HEK293T (cell line): ENCODE data around the gene CDC20B.
"Not testable (repeated sequence)": the region's sequence is repeated elsewhere in the genome, so short reads cannot be mapped to it uniquely, and the experiment has no call there.

Experiments used
- CTCF ChIA-PET: fragments of 350-600 bp; formaldehyde crosslinking; extraction: SDS; loops from one replicate; lab custom pipeline; 2021; ENCODE audit warnings: antibody characterized with exemption, inconsistent platforms; lab: Yijun Ruan, JAX
- POLR2A ChIA-PET: fragments of 350-600 bp; formaldehyde crosslinking; extraction: SDS; loops from one replicate; lab custom pipeline; 2020; ENCODE audit warnings: antibody characterized with exemption, inconsistent platforms; lab: Yijun Ruan, JAX
- DNase-seq: peaks from one replicate; pipeline ENCODE4 v3.0.0; 2012; ENCODE audit warnings: mixed read lengths; ENCODE audit errors: extremely low spot score
- ARNT ChIP-seq: fragments of 450-650 bp; IDR thresholded peaks from 2 replicates; pipeline ENCODE4 v1.6.1; 2017; ENCODE audit warnings: mild to moderate bottlenecking
- BHLHE40 ChIP-seq: fragments of 450-650 bp; IDR thresholded peaks from 2 replicates; pipeline ENCODE4 v1.6.1; 2016; ENCODE audit warnings: mild to moderate bottlenecking, moderate library complexity, borderline replicate concordance
- CTBP1 ChIP-seq: fragments of 450-650 bp; IDR thresholded peaks from 2 replicates; pipeline ENCODE4 v1.6.1; 2016; ENCODE audit warnings: borderline replicate concordance
- ELF4 ChIP-seq: fragments of 450-650 bp; IDR thresholded peaks from 2 replicates; pipeline ENCODE4 v1.6.1; 2017; ENCODE audit warnings: antibody characterized with exemption
- FOXA1 ChIP-seq: fragments of 450-650 bp; IDR thresholded peaks from 2 replicates; pipeline ENCODE4 v1.6.1; 2016; ENCODE audit warnings: mild to moderate bottlenecking
- FOXK2 ChIP-seq: fragments of 450-650 bp; IDR thresholded peaks from 2 replicates; pipeline ENCODE4 v1.6.1; 2016; ENCODE audit warnings: mild to moderate bottlenecking
- FOXM1 ChIP-seq: fragments of 450-650 bp; IDR thresholded peaks from 2 replicates; pipeline ENCODE4 v1.6.1; 2017; ENCODE audit warnings: mild to moderate bottlenecking, borderline replicate concordance
- HDGF ChIP-seq: fragments of 450-650 bp; IDR thresholded peaks from 2 replicates; pipeline ENCODE4 v1.6.1; 2017; ENCODE audit warnings: antibody characterized with exemption, borderline replicate concordance
- L3MBTL2 ChIP-seq: fragments of 450-650 bp; conservative IDR thresholded peaks from 2 replicates; pipeline ENCODE4 v1.6.1; 2016; ENCODE audit warnings: mild to moderate bottlenecking
- LEF1 ChIP-seq: fragments of 450-650 bp; IDR thresholded peaks from 2 replicates; pipeline ENCODE4 v1.6.1; 2017; ENCODE audit warnings: mild to moderate bottlenecking, borderline replicate concordance
- NFRKB ChIP-seq: fragments of 450-650 bp; IDR thresholded peaks from 2 replicates; pipeline ENCODE4 v1.6.1; 2016; ENCODE audit warnings: mild to moderate bottlenecking, moderate library complexity
- PKNOX1 ChIP-seq: fragments of 450-650 bp; IDR thresholded peaks from 2 replicates; pipeline ENCODE4 v1.6.1; 2016
- SP1 ChIP-seq: fragments of 450-650 bp; IDR thresholded peaks from 2 replicates; pipeline ENCODE4 v1.6.1; 2017
- SUZ12 ChIP-seq: fragments of 450-650 bp; IDR thresholded peaks from 2 replicates; pipeline ENCODE4 v1.6.1; 2016; ENCODE audit warnings: mild to moderate bottlenecking
- TARDBP ChIP-seq: fragments of 450-650 bp; IDR thresholded peaks from 2 replicates; pipeline ENCODE4 v1.6.1; 2016
- ZNF384 ChIP-seq: fragments of 450-650 bp; IDR thresholded peaks from 2 replicates; pipeline ENCODE4 v1.6.1; 2016

The CDC20B gene

GRCh38 chr5:55110217-55110616, 62.8 kb downstream of the CDC20B start:
- POLR2A ChIA-PET, result no interaction called here
- TF ChIP-seq FOXK2, result no peak
- TF ChIP-seq CTBP1, result no peak
- no peak for TF ChIP-seq SUZ12
- no peak for TF ChIP-seq TARDBP
- no peak for TF ChIP-seq ELF4
- TF ChIP-seq FOXA1, result no peak
- TF ChIP-seq ZNF384, result no peak
- TF ChIP-seq FOXM1, result no peak
- TF ChIP-seq HDGF, result no peak
- no peak for TF ChIP-seq ARNT
- TF ChIP-seq LEF1, result no peak
- TF ChIP-seq PKNOX1, result no peak
- no peak for TF ChIP-seq NFRKB
- TF ChIP-seq L3MBTL2, result no peak
- DNase-seq, result no peak
- CTCF ChIA-PET, result no interaction called here

- ChIA-PET CTCF (no interaction called here), POLR2A (no interaction called here)
- no peak for DNase-seq
- TF ChIP-seq L3MBTL2 (no peak), BHLHE40 (no peak), HDGF (no peak), FOXA1 (no peak), ELF4 (no peak), FOXM1 (no peak), TARDBP (no peak), SP1 (no peak), FOXK2 (no peak)
Measured at GRCh38 chr5:55108661-55109060, 64.3 kb downstream of the CDC20B start.

- DNase-seq, CTCF ChIA-PET: not testable (repeated sequence)
Measured at GRCh38 chr5:55105976-55106375, 67.0 kb downstream of the CDC20B start.

GRCh38 chr5:55104946-55105701, 67.9 kb downstream of the CDC20B start:
- ChIA-PET CTCF (no interaction called here), POLR2A (no interaction called here)
- no peak for TF ChIP-seq ZNF384
- TF ChIP-seq NFRKB, result no peak
- no peak for TF ChIP-seq SUZ12
- TF ChIP-seq LEF1, result no peak
- no peak for TF ChIP-seq FOXA1
- no peak for TF ChIP-seq HDGF
- no peak for TF ChIP-seq FOXK2
- no peak for TF ChIP-seq CTBP1
- TF ChIP-seq FOXM1, result no peak
- no peak for TF ChIP-seq PKNOX1
- TF ChIP-seq ARNT, result no peak
- TF ChIP-seq BHLHE40, result no peak
- no peak for TF ChIP-seq L3MBTL2
- no peak for TF ChIP-seq SP1
- no peak for TF ChIP-seq ELF4
- TF ChIP-seq TARDBP, result no peak
- no peak for DNase-seq

More at GRCh38 chr5:55105976-55106375, 67.0 kb downstream of the CDC20B start:
- POLR2A ChIA-PET, result not testable (repeated sequence)

- ChIA-PET CTCF (no interaction called here), POLR2A (no interaction called here)
- DNase-seq, result no peak
- TF ChIP-seq SP1 (no peak), CTBP1 (no peak), FOXA1 (no peak), PKNOX1 (no peak)
Measured at GRCh38 chr5:55104036-55104772, 68.8 kb downstream of the CDC20B start.

GRCh38 chr5:55102348-55102747, 70.6 kb downstream of the CDC20B start, which contains the start of gene GZMA:
Gene GZMA, plus strand, starts transcription at chr5:55102646. Its CDS starts 37 bp downstream, at chr5:55102683.
- ChIA-PET POLR2A (no interaction called here), CTCF (no interaction called here)
- DNase-seq, result no peak
- TF ChIP-seq ZNF384 (no peak), BHLHE40 (no peak), CTBP1 (no peak), NFRKB (no peak), L3MBTL2 (no peak), SUZ12 (no peak), ARNT (no peak), HDGF (no peak), FOXA1 (no peak)
